ENCODE measurements around the gene ANGPTL7. TPM values are rescaled to one million over a fixed set of nuclear protein-coding genes. Genes with fewer than 3 reads are reported as not detected.

ANGPTL7 gene
- total RNA-seq, 3 donors from 2014 or later, result 6.6 to 30.3 (median 20.0) TPM

- Histone ChIP-seq H3K9me3 (no peaks in the 10 kb centered on the region), H3K4me1 (no peaks in the 10 kb centered on the region), H3K4me3 (no peak overlapping the region), H3K27me3 (no peaks in the 10 kb centered on the region), H3K36me3 (peaks cover 9% of the 10 kb centered on the region), H3K27ac (no peak overlapping the region)
- DNase-seq (ENCODE audit: low spot score in 2 of 2), result no peak
- TF ChIP-seq CTCF (IDR thresholded peaks at IDR 0.05), result no peak
- no peak for TF ChIP-seq POLR2A (IDR thresholded peaks at IDR 0.05)
- no peak for TF ChIP-seq POLR2AphosphoS5 (IDR thresholded peaks at IDR 0.05)
- intact Hi-C loops (cut with DNase I; ENCODE audit: low total_unique reads), result loop anchor here (5.0 kb wide), 1 partner anchor 50 kb away; no protein-coding TSS in a partner anchor
Measured at GRCh38 chr1:11227106-11228077, 38.2 kb downstream of the ANGPTL7 start.

- Histone ChIP-seq H3K27ac (no peak overlapping the region), H3K4me3 (no peak overlapping the region), H3K4me1 (no peaks in the 10 kb centered on the region), H3K36me3 (peaks cover 12% of the 10 kb centered on the region), H3K27me3 (no peaks in the 10 kb centered on the region), H3K9me3 (no peaks in the 10 kb centered on the region)
- TF ChIP-seq POLR2AphosphoS5 (IDR thresholded peaks at IDR 0.05), result no peak
- no peak for TF ChIP-seq POLR2A (IDR thresholded peaks at IDR 0.05)
- no peak for TF ChIP-seq CTCF (IDR thresholded peaks at IDR 0.05)
- DNase-seq (ENCODE audit: low spot score in 2 of 2), result no peak
- intact Hi-C loops (cut with DNase I; ENCODE audit: low total_unique reads), result loop anchor here (5.0 kb wide), 1 partner anchor 52 kb away; no protein-coding TSS in a partner anchor
Measured at GRCh38 chr1:11229203-11229602, 40.0 kb downstream of the ANGPTL7 start.

- Histone ChIP-seq H3K4me3 (no peak overlapping the region), H3K36me3 (peaks cover 13% of the 10 kb centered on the region), H3K4me1 (no peaks in the 10 kb centered on the region), H3K9me3 (no peaks in the 10 kb centered on the region), H3K27me3 (no peaks in the 10 kb centered on the region), H3K27ac (no peak overlapping the region)
- no peak for DNase-seq (ENCODE audit: low spot score in 2 of 2)
- intact Hi-C loops (cut with DNase I; ENCODE audit: low total_unique reads), result no loop called here
- TF ChIP-seq POLR2AphosphoS5 (IDR thresholded peaks at IDR 0.05), result no peak
- no peak for TF ChIP-seq CTCF (IDR thresholded peaks at IDR 0.05)
- TF ChIP-seq POLR2A (IDR thresholded peaks at IDR 0.05), result no peak
Measured at GRCh38 chr1:11233208-11233607, 44.1 kb downstream of the ANGPTL7 start.

GRCh38 chr1:11237356-11237755 is 48.2 kb downstream of the ANGPTL7 start:
- Histone ChIP-seq H3K4me3 (no peak overlapping the region), H3K9me3 (no peaks in the 10 kb centered on the region), H3K27me3 (no peaks in the 10 kb centered on the region), H3K36me3 (peaks cover 6% of the 10 kb centered on the region), H3K27ac (no peak overlapping the region), H3K4me1 (no peaks in the 10 kb centered on the region)
- DNase-seq (ENCODE audit: low spot score in 2 of 2), result no peak
- no peak for TF ChIP-seq POLR2A (IDR thresholded peaks at IDR 0.05)
- no peak for TF ChIP-seq POLR2AphosphoS5 (IDR thresholded peaks at IDR 0.05)
- no peak for TF ChIP-seq CTCF (IDR thresholded peaks at IDR 0.05)
- intact Hi-C loops (cut with DNase I; ENCODE audit: low total_unique reads), result no loop called here

GRCh38 chr1:11238311-11238710 is 49.2 kb downstream of the ANGPTL7 start:
- Histone ChIP-seq H3K4me1 (no peaks in the 10 kb centered on the region), H3K27ac (no peak overlapping the region), H3K36me3 (peaks cover 6% of the 10 kb centered on the region), H3K4me3 (no peak overlapping the region), H3K27me3 (no peaks in the 10 kb centered on the region), H3K9me3 (no peaks in the 10 kb centered on the region)
- TF ChIP-seq CTCF (IDR thresholded peaks at IDR 0.05) (no peak), POLR2AphosphoS5 (IDR thresholded peaks at IDR 0.05) (no peak), POLR2A (IDR thresholded peaks at IDR 0.05) (no peak)
- intact Hi-C loops (cut with DNase I; ENCODE audit: low total_unique reads), result no loop called here
- no peak for DNase-seq (ENCODE audit: low spot score in 2 of 2)

All from breast epithelium (tissue), 4 donors.